OCI-LY3 (cell line): ENCODE measurements around the gene ASF1A.

Experiments used
- CTCF ChIP-seq: fragments of 200-600, 300-600 bp; sonication (generic); IDR thresholded peaks from 2 replicates; pipeline ENCODE4 v1.5.1; 2014; ENCODE audit warnings: antibody characterized with exemption, low read length, low read depth
- EZH2phosphoT487 ChIP-seq: fragments of 200-600 bp; shearing (Covaris generic); IDR thresholded peaks from 2 replicates; pipeline ENCODE4 v1.6.1; 2018; ENCODE audit warnings: antibody characterized with exemption, mixed run types, low read depth

GRCh38 chr6:118889163-118889562 lies 4.8 kb upstream of the ASF1A start:
- TF ChIP-seq CTCF = no peak
- no peak for TF ChIP-seq EZH2phosphoT487
